Uterus (tissue), 4 donors: ENCODE results near the gene NELL1. TPM values are rescaled to one million over a fixed set of nuclear protein-coding genes. Genes with fewer than 3 reads are reported as not detected.

Experiments
- DNase-seq, 2 donors: peaks; one replicate each; pipeline ENCODE4 v3.0.0-alpha.2; 2019 to 2020
- H3K27ac ChIP-seq, 2 donors: fragments of 200-600 bp; sonication (generic); 1 replicate in 1 of 2; 2 replicates in 1 of 2; pipeline ENCODE4 v1.5.1; 2016 to 2018
- H3K27me3 ChIP-seq, 2 donors: fragments of 200-600 bp; sonication (generic); one replicate each; pipeline ENCODE4 v1.5.1; 2018 to 2019; ENCODE audit warnings: control low read depth in 1 of 2
- H3K36me3 ChIP-seq, 2 donors: fragments of 200-600 bp; sonication (generic); one replicate each; pipeline ENCODE4 v1.5.1; 2019; ENCODE audit warnings: control low read depth in 1 of 2
- H3K4me1 ChIP-seq, 2 donors: fragments of 200-600 bp; sonication (generic); one replicate each; pipeline ENCODE4 v1.5.1; 2018 to 2019; ENCODE audit warnings: control low read depth in 1 of 2
- H3K4me3 ChIP-seq, 2 donors: fragments of 200-600 bp; sonication (generic); 1 replicate in 1 of 2; 2 replicates in 1 of 2; pipeline ENCODE4 v1.5.1; 2018 to 2019; ENCODE audit warnings: mild to moderate bottlenecking in 1 of 2
- H3K9me3 ChIP-seq, 2 donors: fragments of 200-600 bp; sonication (generic); one replicate each; pipeline ENCODE4 v1.5.1; 2019; ENCODE audit warnings: control low read depth in 1 of 2
- CTCF ChIP-seq, 4 experiments: fragments of 200-600 bp in 2 of 4; fragments of 450-650 bp in 2 of 4; sonication (generic) in 2 of 4; IDR thresholded peaks; one replicate each; pipeline ENCODE4 v1.5.1; 2016 to 2019; ENCODE audit warnings: antibody characterized with exemption in 4 of 4, mild to moderate bottlenecking in 2 of 4, moderate library complexity in 1 of 4
- POLR2A ChIP-seq, 2 donors: fragments of 450-650 bp; IDR thresholded peaks; one replicate each; pipeline ENCODE4 v1.6.1; 2016; ENCODE audit warnings: antibody characterized with exemption in 2 of 2, mild to moderate bottlenecking in 1 of 2, moderate library complexity in 1 of 2
- intact Hi-C: fragments of 100-400 bp; cut with DNase I; formaldehyde crosslinking; loops from one replicate; pipeline ENCODE4 v1.15.1; 2023; ENCODE audit warnings: low total_unique reads
- total RNA-seq, 4 donors: library from RNA; depleted of rRNA in 3 of 4; stranded (reverse); fragments of >200 nt in 3 of 4; gene quantifications; one replicate each; pipeline versions ENCODE4 v1.1.0 to v1.2.4, GENCODE V29; 2014 to 2023
- donor health status: DM: yes; HTN: yes; CAD: no.

Gene NELL1
- total RNA-seq, 4 donors from 2014 or later, result 0.34 to 25.1 TPM; not detected in 2

GRCh38 chr11:21088930-21089329 is 419.5 kb downstream of the NELL1 start:
- no peak for TF ChIP-seq CTCF (IDR thresholded peaks at IDR 0.05)
- no peak for TF ChIP-seq POLR2A (IDR thresholded peaks at IDR 0.05)
- DNase-seq, result no peak
- Histone ChIP-seq H3K27me3 (no peaks in the 10 kb centered on the region), H3K27ac (no peak overlapping the region), H3K36me3 (no peaks in the 10 kb centered on the region), H3K9me3 (no peaks in the 10 kb centered on the region), H3K4me3 (no peak overlapping the region), H3K4me1 (no peaks in the 10 kb centered on the region)
- intact Hi-C loops, result no loop called here

- TF ChIP-seq CTCF (IDR thresholded peaks at IDR 0.05), result no peak
- no peak for TF ChIP-seq POLR2A (IDR thresholded peaks at IDR 0.05)
- DNase-seq, result no peak
- Histone ChIP-seq H3K36me3 (no peaks in the 10 kb centered on the region), H3K27ac (no peak overlapping the region), H3K27me3 (no peaks in the 10 kb centered on the region), H3K4me1 (no peaks in the 10 kb centered on the region), H3K9me3 (no peaks in the 10 kb centered on the region), H3K4me3 (no peak overlapping the region)
- intact Hi-C loops, result no loop called here
Observed at GRCh38 chr11:21104641-21105040, 435.3 kb downstream of the NELL1 start.

GRCh38 chr11:21105196-21105917 is 436.0 kb downstream of the NELL1 start:
- Histone ChIP-seq H3K27ac (no peak overlapping the region), H3K36me3 (no peaks in the 10 kb centered on the region), H3K9me3 (no peaks in the 10 kb centered on the region), H3K27me3 (no peaks in the 10 kb centered on the region), H3K4me3 (no peak overlapping the region), H3K4me1 (no peaks in the 10 kb centered on the region)
- intact Hi-C loops, result no loop called here
- no peak for DNase-seq
- TF ChIP-seq POLR2A (IDR thresholded peaks at IDR 0.05) (no peak), CTCF (IDR thresholded peaks at IDR 0.05) (no peak)

GRCh38 chr11:21109341-21109740 is 440.0 kb downstream of the NELL1 start:
- no peak overlapping the region for H3K27ac ChIP-seq
- TF ChIP-seq CTCF (IDR thresholded peaks at IDR 0.05) (no peak), POLR2A (IDR thresholded peaks at IDR 0.05) (no peak)
- H3K4me3 ChIP-seq, result no peak overlapping the region
- H3K36me3 ChIP-seq, result no peaks in the 10 kb centered on the region
- H3K27me3 ChIP-seq, result no peaks in the 10 kb centered on the region
- no peaks in the 10 kb centered on the region for H3K9me3 ChIP-seq
- DNase-seq, result no peak
- H3K4me1 ChIP-seq, result no peaks in the 10 kb centered on the region
- intact Hi-C loops, result no loop called here

- H3K27ac ChIP-seq, result no peak overlapping the region
- no peaks in the 10 kb centered on the region for H3K27me3 ChIP-seq
- TF ChIP-seq CTCF (IDR thresholded peaks at IDR 0.05) (no peak), POLR2A (IDR thresholded peaks at IDR 0.05) (no peak)
- no peak for DNase-seq
- no peaks in the 10 kb centered on the region for H3K4me1 ChIP-seq
- no peaks in the 10 kb centered on the region for H3K9me3 ChIP-seq
- H3K36me3 ChIP-seq, result no peaks in the 10 kb centered on the region
- intact Hi-C loops, result no loop called here
- H3K4me3 ChIP-seq, result no peak overlapping the region
Observed at GRCh38 chr11:21110415-21110814, 441.0 kb downstream of the NELL1 start.
